HEK293T (cell line): ENCODE data around the gene PRKCA.

Source experiments
- CTCF ChIA-PET: fragments of 350-600 bp; formaldehyde crosslinking; extraction: SDS; loops from one replicate; lab custom pipeline; 2021; ENCODE audit warnings: antibody characterized with exemption, inconsistent platforms; lab: Yijun Ruan, JAX
- POLR2A ChIA-PET: fragments of 350-600 bp; formaldehyde crosslinking; extraction: SDS; loops from one replicate; lab custom pipeline; 2020; ENCODE audit warnings: antibody characterized with exemption, inconsistent platforms; lab: Yijun Ruan, JAX
- DNase-seq: peaks from one replicate; pipeline ENCODE4 v3.0.0; 2012; ENCODE audit warnings: mixed read lengths; ENCODE audit errors: extremely low spot score
- ARNT ChIP-seq: fragments of 450-650 bp; IDR thresholded peaks from 2 replicates; pipeline ENCODE4 v1.6.1; 2017; ENCODE audit warnings: mild to moderate bottlenecking
- BHLHE40 ChIP-seq: fragments of 450-650 bp; IDR thresholded peaks from 2 replicates; pipeline ENCODE4 v1.6.1; 2016; ENCODE audit warnings: mild to moderate bottlenecking, moderate library complexity, borderline replicate concordance
- CTBP1 ChIP-seq: fragments of 450-650 bp; IDR thresholded peaks from 2 replicates; pipeline ENCODE4 v1.6.1; 2016; ENCODE audit warnings: borderline replicate concordance
- ELF4 ChIP-seq: fragments of 450-650 bp; IDR thresholded peaks from 2 replicates; pipeline ENCODE4 v1.6.1; 2017; ENCODE audit warnings: antibody characterized with exemption
- FOXA1 ChIP-seq: fragments of 450-650 bp; IDR thresholded peaks from 2 replicates; pipeline ENCODE4 v1.6.1; 2016; ENCODE audit warnings: mild to moderate bottlenecking
- FOXK2 ChIP-seq: fragments of 450-650 bp; IDR thresholded peaks from 2 replicates; pipeline ENCODE4 v1.6.1; 2016; ENCODE audit warnings: mild to moderate bottlenecking
- FOXM1 ChIP-seq: fragments of 450-650 bp; IDR thresholded peaks from 2 replicates; pipeline ENCODE4 v1.6.1; 2017; ENCODE audit warnings: mild to moderate bottlenecking, borderline replicate concordance
- HDGF ChIP-seq: fragments of 450-650 bp; IDR thresholded peaks from 2 replicates; pipeline ENCODE4 v1.6.1; 2017; ENCODE audit warnings: antibody characterized with exemption, borderline replicate concordance
- L3MBTL2 ChIP-seq: fragments of 450-650 bp; conservative IDR thresholded peaks from 2 replicates; pipeline ENCODE4 v1.6.1; 2016; ENCODE audit warnings: mild to moderate bottlenecking
- LEF1 ChIP-seq: fragments of 450-650 bp; IDR thresholded peaks from 2 replicates; pipeline ENCODE4 v1.6.1; 2017; ENCODE audit warnings: mild to moderate bottlenecking, borderline replicate concordance
- NFRKB ChIP-seq: fragments of 450-650 bp; IDR thresholded peaks from 2 replicates; pipeline ENCODE4 v1.6.1; 2016; ENCODE audit warnings: mild to moderate bottlenecking, moderate library complexity
- SP1 ChIP-seq: fragments of 450-650 bp; IDR thresholded peaks from 2 replicates; pipeline ENCODE4 v1.6.1; 2017
- SUZ12 ChIP-seq: fragments of 450-650 bp; IDR thresholded peaks from 2 replicates; pipeline ENCODE4 v1.6.1; 2016; ENCODE audit warnings: mild to moderate bottlenecking
- TARDBP ChIP-seq: fragments of 450-650 bp; IDR thresholded peaks from 2 replicates; pipeline ENCODE4 v1.6.1; 2016
- ZNF384 ChIP-seq: fragments of 450-650 bp; IDR thresholded peaks from 2 replicates; pipeline ENCODE4 v1.6.1; 2016
- TF ChIP-seq, protein P1 (sequence below): fragments of 450-650 bp; IDR thresholded peaks from 2 replicates; pipeline ENCODE4 v1.6.1; 2016

PRKCA gene

DNA sequence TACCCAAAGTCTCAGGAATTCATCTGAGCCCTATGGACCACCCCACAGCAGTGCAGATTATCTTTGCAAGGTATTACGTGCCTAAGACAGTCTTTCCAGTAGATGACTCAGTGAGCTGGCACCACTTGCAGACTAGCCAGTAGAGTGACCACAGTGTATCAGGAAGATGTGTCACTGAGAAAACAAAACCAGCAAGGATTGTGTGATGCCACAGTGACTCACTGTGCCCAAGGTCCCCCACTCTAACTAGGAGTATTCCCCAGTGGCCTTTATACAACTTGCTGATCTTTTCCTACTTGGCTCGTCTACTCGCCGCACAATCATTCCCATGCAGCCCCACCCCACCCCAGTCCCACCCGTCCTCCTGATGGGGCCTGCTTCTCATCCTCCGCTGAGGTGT, 26.8 kb upstream of the PRKCA start:
- no peak for TF ChIP-seq CTBP1
- no peak for TF ChIP-seq FOXM1
- no peak for TF ChIP-seq ARNT
- TF ChIP-seq ELF4 = no peak
- TF ChIP-seq, protein P1, sequence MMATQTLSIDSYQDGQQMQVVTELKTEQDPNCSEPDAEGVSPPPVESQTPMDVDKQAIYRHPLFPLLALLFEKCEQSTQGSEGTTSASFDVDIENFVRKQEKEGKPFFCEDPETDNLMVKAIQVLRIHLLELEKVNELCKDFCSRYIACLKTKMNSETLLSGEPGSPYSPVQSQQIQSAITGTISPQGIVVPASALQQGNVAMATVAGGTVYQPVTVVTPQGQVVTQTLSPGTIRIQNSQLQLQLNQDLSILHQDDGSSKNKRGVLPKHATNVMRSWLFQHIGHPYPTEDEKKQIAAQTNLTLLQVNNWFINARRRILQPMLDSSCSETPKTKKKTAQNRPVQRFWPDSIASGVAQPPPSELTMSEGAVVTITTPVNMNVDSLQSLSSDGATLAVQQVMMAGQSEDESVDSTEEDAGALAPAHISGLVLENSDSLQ = no peak
- no peak for TF ChIP-seq BHLHE40
- no peak for TF ChIP-seq TARDBP
- no peak for TF ChIP-seq SUZ12
- no peak for TF ChIP-seq ZNF384
- no peak for TF ChIP-seq NFRKB
- no peak for TF ChIP-seq FOXK2
- no peak for TF ChIP-seq FOXA1
- DNase-seq = no peak
- ChIA-PET CTCF (no interaction called here), POLR2A (no interaction called here)

DNA sequence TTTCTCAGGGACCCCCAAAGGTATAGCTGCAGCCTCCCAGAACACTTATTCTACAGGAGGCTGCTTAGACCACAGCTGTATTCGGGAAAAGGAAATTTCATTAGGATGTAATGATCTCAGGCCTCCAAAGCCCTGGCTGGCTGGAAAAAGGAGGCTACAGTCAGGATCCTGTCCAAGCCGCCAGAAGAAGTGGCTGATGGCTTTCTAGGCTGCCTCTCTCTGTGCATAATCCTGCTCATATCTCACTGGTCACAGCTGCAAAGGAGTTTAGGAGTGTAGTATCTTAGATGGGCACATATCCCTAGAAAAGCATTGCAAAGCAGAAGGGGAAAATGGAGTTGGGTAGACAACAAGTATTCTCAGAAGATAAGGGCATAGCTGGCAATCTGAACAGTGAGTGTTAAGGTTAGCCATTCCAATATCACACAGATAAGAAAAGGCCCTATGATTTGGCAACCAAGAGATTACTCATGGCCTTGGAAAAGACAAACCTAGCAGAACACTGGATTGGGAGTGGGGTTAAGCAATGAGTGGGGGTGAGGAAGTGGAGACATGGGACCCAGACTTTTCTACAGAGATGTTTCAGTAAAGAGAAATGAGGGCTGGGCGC, 26.0 kb upstream of the PRKCA start:
- DNase-seq = no peak
- no peak for TF ChIP-seq ZNF384
- no peak for TF ChIP-seq FOXK2
- TF ChIP-seq FOXA1 = no peak
- TF ChIP-seq HDGF = no peak
- TF ChIP-seq TARDBP = no peak
- no peak for TF ChIP-seq ARNT
- ChIA-PET CTCF (no interaction called here), POLR2A (no interaction called here)

DNA sequence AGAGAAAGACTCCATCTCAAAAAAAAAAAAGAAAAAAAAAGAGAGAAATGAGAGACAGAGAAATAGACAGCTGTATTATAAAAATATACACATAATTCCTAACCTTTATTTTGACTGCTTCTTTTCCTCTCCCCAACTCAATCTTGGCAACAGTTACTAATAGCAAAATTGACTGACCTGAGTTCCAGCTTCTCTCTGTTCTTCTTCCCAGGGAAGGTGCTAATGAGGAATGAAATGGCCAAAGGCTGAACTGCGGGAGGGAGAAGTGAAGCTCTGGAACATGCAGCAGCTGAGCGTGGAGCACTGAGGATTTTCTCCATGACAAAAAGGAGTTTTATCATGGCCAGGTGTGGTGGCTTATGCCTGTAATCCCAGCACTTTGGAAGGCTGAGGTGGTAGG, 25.2 kb upstream of the PRKCA start:
- ChIA-PET POLR2A (no interaction called here), CTCF (no interaction called here)
- DNase-seq = no peak
- TF ChIP-seq TARDBP (no peak), FOXK2 (no peak), CTBP1 (no peak), LEF1 (no peak)

DNA sequence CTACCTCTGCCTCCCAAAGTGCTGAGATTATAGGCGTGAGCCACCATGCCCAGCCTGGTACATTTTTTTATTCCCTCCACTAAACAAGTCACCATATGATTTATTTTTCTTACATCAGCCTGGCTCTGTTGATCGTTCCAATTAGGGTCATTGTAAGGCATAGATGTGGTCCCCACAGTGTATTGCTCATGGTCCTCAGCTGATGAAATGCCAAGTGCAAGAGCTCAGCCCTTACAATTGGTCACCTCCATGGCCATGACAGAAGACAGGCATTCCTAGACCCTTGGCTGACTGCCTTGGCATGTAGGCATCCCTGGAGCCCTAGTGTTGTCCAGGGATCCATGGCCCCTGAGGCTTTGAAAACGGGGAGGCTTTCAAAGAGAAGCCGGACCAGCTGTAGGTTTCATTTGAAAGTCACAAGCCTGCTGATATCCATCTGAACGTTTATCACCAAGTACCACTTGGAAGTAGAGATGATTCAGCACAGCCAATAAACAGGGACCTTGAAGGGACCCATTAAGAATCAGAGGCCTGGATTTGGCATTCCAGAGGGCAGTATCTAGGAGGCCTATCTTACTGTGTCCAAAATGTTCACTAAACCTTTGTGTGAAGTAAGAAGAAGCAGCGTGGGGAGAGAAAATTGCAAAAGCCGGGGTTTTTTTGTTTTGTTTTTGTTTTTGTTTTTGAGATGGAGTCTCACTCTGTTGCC, 20.6 kb upstream of the PRKCA start:
- DNase-seq = no peak

DNA sequence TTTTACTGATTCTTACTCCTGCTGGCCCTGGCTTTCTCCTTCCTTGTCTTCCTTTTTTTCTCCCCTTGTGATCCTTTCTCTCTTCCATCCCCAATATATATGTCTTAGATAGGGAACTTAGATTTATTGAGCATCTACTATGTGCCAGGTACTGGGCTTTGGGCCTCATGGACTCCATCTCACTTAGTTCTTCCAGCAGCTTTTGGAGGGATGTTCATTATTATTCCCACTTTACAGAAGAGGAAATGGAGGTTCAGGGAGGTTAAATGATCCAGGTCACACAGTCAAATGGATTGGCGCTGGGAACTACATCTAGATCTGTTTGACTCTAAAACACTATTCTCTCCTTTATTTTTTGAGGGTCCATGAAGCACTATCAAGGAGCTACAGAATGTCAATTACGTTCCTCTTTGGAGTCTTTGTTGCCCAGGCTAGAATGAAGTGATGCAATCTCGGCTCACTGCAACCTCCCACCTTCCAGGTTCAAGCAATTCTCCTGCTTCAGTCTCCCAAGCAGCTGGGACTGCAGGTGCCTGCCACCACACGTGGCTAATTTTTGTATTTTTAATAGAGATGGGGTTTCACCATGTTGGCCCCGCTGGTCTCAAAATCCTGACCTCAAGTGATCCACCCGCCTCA, 19.0 kb upstream of the PRKCA start:
- no peak for TF ChIP-seq CTBP1
- no peak for TF ChIP-seq SUZ12
- DNase-seq = no peak
- ChIA-PET CTCF (no interaction called here), POLR2A (no interaction called here)

More for the DNA sequence above, 20.6 kb upstream of the PRKCA start:
- no peak for TF ChIP-seq LEF1
- no peak for TF ChIP-seq ZNF384
- no peak for TF ChIP-seq FOXA1
- no peak for TF ChIP-seq CTBP1
- no peak for TF ChIP-seq SUZ12
- TF ChIP-seq FOXK2 = no peak
- TF ChIP-seq NFRKB = no peak
- no peak for TF ChIP-seq ARNT
- POLR2A ChIA-PET = no interaction called here
- CTCF ChIA-PET = no interaction called here

DNA sequence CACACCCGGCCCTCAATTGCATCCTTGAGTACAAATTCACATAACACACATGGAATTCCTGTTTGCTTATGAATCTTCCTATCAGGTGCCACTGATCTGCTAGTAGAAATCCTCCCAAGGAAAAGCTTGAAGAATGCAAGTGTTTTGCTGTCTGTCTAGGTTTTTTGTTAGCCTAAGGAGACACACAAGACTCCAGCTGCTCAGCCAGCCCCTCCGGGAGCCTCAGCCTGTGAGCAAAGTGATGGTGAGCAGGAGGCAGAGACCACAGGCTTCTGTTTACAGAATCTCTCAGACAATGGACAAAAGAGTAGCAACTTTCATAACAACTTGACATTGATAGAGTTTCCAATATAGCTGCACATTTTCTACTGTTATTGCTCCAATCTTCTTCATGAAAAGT, 18.4 kb upstream of the PRKCA start:
- no peak for TF ChIP-seq CTBP1
- ChIA-PET POLR2A (no interaction called here), CTCF (no interaction called here)
- no peak for DNase-seq

DNA sequence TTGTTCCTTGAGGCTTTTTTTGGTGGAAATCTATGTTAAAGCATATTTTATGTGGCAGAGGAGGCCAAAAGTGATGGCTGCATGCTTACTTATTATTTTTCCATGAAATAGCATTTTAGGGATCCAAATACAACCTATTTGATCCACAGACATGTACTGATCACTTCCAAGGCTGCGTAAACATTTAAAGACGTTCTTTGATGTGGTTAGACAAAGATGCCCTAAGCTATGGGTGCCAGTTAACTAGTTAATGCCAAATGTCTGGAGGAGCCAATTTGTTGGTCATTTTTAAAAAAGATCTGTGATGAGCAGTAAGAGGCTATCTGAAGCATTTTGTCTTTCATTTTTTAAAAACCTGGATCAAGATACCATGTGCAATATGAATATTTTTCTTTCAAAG, 17.3 kb upstream of the PRKCA start:
- CTCF ChIA-PET = no interaction called here
- no peak for DNase-seq
- POLR2A ChIA-PET = no interaction called here
- TF ChIP-seq LEF1 (no peak), L3MBTL2 (no peak), NFRKB (no peak), SUZ12 (no peak), ARNT (no peak), FOXA1 (no peak)
- TF ChIP-seq, protein P1 = no peak

DNA sequence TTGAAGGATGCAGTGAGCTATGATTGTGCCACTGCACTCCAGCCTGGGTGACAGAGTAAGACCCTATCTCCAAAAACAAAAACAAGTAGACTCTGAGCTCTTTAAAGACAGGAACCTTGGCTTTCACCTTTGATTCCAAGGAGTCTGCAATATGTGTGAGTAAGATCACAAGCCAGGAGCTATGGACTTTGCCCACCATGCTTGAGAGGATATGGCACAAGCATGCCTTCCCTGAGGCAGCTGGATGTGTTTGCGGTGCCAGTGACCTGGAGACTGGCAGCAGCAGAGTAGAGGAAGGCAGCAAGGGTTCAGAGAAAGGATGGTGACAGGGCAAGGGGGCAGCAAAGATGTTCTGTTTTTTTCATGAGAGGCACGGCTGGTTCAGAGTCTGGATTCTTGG, 14.5 kb upstream of the PRKCA start:
- no peak for DNase-seq
- no peak for TF ChIP-seq ARNT
- no peak for TF ChIP-seq BHLHE40
- TF ChIP-seq SUZ12 = no peak
- no peak for TF ChIP-seq TARDBP
- TF ChIP-seq ZNF384 = no peak
- no peak for TF ChIP-seq SP1
- no peak for TF ChIP-seq HDGF
- no peak for TF ChIP-seq FOXA1
- ChIA-PET CTCF (no interaction called here), POLR2A (no interaction called here)
